ENCODE measurements around the gene BCL6.

BCL6 gene

DNA sequence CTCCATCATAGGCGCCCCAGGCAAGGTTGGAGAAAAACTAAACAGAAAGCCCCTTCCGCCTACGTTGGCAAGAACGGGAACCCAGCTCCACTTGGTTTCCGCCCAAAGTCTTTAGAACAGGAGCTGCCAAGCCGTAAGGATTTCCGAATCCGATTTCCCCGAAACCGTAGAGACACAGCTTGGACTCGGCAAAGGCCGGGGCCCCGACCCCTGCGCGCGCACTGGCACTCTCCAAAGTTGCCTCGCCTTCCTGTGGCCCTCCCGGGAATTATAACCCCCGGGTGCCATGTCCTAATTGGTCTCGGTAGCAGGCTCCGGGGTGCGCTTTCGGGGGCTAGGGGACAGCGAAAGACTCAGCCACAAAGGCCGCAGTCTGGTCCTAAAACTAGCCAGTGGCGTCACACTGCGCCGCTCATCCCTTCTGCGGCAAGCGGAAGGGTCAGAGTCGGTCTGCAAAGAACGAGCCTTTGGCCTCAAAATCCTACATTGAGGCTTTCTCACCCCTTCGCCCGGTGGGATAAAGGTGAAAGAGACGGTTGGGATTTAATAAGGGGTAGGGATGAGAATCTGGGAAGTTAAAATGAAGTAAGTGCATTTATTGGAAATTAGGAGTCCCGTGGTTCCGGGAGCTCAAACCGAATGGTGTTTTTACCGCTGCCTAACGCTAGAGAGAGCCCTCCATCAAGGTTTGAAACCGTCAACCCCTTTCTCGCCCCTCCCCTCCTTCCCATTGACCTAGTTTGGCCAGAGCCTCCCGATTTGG is 6.8 kb downstream of the BCL6 start:
- DNase-seq (ENCODE audit: low read depth) = peak; percentile 85

DNA sequence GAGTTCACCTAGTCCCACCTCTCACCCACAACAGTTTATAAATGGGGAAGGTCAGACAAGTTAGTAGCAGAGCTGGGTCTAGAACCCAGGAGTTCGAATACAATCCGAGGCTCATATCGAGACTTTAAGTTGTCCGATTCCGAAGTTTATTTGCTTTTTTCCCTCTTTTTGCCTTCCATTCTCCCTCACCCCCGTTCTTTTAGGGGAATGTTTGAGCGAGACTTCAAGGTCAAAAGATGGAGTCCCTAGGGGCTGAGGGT is 7.3 kb downstream of the BCL6 start:
- no peak for DNase-seq (ENCODE audit: low read depth)

DNA sequence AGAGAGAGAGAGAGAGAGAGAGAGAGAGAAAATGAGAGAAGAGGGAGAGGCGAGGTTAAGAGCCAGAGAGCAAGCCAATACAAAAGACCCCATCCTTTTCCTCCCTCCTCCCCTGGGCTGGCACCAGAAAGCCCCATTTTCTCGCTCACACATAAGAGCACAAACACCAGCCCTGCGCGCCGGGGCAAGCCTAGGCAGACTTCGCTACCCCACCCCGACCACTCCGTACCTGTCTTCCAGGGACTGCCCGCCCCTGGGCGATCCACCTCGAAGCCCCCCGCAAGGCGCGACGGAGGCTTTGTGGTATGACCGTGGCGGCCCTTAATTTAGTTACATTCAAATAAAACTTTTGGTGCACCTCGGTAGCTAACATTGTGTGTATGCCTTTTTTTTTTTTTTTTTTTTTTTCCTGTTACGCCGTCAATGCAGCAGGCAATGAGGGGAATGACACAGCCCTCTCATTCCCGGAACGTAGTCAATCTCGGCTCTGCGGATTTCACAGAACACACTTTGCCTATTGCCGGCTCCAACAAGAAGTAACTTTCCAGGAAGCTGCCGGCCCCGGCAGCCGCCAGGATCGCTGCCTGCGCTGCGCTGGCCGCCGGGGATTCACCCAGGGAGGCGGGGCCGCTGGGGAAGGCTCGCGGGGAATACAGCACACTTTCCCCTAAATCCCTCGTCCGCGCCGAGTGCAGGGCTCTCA is 7.7 kb downstream of the BCL6 start:
- no peak for DNase-seq (ENCODE audit: low read depth)

DNA sequence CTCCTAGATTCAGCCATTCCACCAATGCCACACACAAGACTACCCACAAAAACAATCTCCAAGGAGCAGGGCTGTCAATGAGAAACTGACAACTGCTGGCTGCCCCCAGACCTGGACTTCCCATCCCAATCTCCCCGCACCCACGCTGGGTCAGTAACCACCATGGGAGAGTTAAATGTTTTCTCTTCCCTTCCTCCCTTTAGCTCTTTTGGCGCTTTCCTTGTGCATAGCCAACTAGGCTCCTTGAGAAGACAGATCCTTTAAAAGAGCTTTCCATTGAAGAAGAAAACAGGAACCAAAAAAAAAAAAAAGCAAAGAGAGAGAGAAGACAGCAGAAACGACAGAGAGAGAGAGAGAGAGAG is 8.3 kb downstream of the BCL6 start:
- DNase-seq (ENCODE audit: low read depth) = no peak

DNA sequence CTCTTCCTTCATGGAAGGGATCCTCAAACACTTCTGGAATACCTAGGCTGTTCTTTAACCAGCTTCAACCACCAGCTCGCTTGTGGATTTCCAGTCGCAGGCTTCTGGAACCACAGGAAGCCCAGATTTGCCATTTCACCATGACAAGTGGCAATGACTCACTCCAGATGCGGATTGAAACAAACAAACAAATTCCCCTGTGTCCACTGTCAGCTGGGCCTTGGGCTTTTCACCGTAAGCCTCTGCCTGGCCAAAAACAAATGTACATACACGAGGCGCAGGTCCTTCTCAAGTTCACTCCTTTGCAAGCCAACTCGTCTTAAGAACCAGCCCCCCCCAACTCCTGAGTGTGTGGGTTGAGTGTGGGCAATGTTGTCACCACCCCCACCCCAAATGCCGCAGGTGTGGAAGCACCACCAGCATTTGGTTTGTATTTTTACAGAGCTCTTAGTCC is 8.8 kb downstream of the BCL6 start:
- DNase-seq (ENCODE audit: low read depth) = no peak

DNA sequence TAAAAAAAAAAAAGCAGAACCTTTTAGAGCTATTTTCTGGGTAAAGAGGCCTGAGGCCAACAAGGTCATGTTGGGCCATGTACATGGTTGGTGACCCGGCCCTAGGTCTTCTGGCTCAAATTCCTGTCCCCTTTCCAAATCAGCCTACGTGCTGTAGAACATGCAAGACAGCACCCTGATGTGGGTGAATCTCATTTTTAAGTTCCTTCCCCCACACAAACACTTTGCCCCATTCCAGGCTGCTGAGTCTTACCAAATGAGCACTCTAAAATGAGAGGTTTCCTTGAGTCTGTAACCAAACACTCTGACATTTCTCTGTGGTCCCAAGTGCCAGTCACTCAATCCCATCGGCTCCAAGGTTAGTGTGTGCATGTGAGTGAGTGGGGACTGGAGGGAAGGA is 9.4 kb downstream of the BCL6 start:
- DNase-seq (ENCODE audit: low read depth) = no peak

DNA sequence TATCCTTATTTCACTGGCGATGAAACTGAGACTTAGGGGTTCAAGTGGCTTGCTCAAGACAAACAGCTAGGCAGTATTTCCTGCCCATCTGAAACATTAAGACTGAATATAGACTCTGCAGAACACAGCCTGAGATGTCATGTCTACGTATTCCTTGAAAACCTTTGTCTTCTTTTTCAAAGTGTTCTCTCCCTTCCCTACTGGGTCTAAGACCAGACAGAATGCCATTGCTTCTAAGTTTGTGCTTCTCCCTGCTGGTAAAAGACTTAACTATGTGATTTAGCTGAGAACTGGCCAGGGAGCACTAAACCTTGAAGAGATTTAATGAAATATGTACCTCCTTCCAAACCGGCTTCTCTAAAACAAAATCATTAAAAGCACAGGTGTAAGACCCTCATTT is 9.9 kb downstream of the BCL6 start:
- no peak for DNase-seq (ENCODE audit: low read depth)

DNA sequence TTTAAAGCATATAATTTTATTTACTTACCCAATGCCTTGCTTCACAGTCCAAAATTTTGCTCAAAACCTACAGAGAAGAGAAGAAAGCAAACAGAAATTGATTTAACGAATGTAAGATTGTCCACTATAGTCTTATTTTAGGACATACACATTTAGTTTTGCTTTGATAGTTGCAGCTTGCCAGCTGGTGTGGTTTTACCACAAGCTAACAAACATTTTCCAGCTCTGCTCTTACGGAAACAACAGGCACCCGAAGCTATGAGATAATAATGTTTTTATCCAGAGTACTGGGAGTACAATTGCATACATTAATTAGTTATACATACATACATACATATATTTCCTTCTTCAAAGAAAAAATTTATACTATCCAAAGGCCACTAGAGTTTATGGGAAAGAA is 10.4 kb downstream of the BCL6 start:
- DNase-seq (ENCODE audit: low read depth) = no peak

DNA sequence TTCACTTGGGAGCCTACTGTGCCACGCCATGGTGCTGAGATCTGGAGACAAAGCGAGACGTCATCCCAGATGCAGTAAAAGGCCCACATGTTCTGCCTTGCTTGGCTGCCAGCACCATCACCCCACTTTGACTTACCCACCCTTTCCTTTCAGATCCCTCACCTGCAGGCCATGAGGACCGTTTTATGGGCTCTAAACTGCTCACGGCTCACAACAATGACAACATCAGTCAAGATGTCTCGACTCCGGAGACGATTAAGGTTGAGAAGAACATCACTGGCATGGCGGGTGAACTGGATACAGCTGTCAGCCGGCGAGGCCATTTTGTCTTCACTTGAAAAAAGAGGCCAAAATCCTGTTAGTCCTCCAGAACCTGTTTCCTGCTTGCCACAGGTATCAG is 11.9 kb downstream of the BCL6 start:
- DNase-seq (ENCODE audit: low read depth) = no peak

DNA sequence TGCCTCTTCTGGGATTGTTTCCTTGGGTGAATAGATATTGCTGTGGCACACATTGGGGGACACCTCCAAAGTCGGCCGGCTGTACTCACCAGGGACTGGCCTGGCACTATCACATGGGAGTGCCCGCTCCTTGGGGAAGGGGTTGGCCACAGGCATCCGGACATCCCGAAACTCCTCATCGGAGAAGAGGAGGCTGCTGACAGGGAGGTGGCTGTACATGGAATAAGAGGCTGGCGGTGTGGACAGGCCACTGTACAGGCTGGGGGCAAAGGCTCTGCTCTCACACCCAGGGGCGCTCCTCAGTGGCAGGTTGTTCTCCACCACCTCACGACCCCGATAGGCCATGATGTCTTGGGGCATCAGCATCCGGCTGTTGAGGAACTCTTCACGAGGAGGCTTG is 15.7 kb downstream of the BCL6 start:
- DNase-seq (ENCODE audit: low read depth) = no peak

DNA sequence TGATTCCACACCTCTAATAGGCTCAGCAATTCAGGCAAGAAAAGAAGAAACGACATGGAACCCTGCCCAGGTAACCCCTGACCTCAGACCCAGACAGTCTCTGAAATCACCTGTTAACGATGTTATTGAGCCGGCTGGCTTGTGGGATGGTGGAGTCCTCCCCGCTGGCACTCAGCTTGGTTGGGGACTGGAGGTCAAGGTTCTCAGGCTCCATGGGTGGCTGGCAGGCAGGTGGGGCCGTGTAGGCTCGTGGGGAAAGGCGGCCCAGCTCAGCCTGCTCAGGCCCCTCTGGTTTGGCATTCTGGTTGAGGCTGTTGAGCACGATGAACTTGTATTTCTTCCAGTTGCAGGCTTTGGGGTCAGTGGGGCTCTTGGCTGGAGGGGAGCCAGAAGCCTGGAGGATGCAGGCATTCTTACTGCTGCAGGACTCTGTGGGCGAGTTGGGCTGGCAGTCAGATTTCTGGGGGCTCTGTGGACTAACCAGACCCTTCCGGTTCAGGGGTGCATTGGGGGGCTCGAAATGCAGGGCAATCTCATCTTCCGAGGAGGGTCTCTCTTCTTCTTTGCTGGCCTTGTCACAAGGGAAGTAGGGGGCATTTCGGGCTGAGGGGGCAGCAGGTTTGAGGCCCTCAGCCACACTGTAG is 16.2 kb downstream of the BCL6 start:
- no peak for DNase-seq (ENCODE audit: low read depth)

DNA sequence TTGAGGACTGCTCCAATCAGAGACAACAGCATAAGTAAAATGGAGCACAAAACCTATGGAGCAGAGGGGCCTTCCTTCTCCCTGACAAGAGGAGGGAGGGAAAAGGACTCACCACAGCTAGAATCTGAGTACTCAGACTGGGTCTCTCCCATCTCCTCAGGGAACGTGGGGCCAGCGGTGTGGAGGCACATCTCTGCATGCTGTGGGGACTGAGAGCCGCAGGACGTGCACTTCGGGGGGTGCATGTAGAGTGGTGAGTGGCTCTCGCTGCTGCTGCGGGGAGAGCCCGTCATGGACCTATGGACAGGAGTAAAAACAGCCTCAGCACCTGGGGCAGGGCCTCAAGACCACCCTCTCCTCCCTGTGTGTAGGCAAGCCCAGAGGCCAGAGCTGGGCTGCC is 17.0 kb downstream of the BCL6 start:
- no peak for DNase-seq (ENCODE audit: low read depth)

DNA sequence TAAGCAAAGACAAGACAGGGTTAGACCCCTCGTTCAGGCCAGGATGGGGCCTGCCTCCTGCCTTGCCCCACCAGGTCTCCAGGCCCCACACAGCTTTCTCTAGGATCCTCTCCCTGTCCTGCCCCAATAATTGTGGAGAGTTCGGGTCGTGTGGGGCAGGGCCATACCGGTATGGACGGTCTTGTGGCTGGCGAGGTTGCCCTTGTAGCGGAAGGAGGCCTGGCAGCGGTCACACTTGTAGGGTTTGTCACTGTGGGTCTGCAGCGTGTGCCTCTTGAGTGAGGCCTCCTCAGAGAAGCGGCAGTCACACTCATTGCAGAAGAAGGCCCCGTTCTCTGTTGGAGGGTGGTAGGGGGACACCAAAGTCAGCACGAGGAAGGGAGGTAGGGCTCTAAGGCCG is 18.7 kb downstream of the BCL6 start:
- DNase-seq (ENCODE audit: low read depth) = no peak

DNA sequence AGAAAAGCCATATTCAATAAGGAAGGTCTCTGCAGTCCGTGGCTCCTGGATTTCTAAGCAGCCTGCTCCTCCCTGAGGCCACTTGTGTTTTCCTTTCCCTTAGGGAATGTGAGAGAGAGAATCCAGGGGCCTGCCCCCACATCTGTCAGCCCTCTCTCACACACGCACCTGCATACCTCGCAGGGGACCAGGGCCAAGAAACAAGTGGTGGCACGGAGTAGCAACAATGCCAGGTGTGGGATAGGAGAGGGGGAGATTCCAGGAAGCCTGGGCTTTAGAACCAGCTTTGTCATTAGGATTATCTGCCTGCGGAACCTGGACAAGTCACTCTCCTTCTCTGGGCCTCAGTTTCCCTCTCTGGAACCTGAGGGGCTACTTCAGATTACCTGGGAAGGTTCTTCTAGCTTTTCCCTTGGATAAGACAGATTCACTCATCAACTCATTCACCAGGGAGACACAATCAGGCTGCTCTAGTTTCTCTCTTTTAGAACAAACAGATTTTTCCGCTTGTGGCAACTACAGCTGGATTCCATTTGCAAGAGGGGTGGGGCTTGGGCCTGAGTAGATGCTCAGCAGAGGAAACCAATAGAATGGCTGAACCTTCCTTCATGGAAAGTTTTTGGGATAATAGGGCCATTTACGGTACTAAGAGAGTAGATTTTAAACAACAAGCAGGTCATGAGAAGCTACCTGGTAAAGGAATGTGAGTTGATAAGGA is 19.5 kb downstream of the BCL6 start:
- DNase-seq (ENCODE audit: low read depth) = no peak

DNA sequence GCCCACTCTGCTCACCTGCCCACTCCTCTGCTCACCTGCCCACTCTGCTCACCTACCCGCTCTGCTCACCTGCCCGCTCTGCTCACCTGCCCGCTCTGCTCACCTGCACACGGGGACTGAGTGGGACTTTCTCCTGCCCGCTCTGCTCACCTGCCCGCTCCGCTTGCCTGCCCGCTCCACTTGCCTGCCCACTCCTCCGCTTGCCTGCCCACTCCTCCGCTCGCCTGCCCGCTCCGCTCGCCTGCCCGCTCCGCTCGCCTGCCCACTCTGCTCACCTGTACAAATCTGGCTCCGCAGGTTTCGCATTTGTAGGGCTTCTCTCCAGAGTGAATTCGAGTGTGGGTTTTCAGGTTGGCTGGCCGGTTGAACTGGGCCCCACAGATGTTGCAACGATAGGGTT is 20.0 kb downstream of the BCL6 start:
- DNase-seq (ENCODE audit: low read depth) = no peak

DNA sequence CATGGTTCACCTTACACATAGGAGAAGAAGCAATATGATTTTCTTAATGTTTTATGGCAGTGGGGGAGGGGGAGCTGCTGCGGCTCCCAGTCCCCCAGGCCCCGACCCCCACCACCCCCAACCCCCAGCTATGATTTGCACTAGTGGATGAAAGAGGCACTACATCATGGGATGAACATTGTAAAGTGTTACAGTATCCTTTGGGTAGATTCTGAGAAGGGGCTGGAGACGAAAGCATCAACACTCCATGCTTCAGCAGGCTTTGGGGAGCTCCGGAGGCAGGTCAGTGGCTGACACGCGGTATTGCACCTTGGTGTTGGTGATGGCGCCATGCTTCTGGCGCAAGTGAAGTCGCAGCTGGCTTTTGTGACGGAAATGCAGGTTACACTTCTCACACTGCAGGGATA is 23.1 kb downstream of the BCL6 start:
- no peak for DNase-seq (ENCODE audit: low read depth)

DNA sequence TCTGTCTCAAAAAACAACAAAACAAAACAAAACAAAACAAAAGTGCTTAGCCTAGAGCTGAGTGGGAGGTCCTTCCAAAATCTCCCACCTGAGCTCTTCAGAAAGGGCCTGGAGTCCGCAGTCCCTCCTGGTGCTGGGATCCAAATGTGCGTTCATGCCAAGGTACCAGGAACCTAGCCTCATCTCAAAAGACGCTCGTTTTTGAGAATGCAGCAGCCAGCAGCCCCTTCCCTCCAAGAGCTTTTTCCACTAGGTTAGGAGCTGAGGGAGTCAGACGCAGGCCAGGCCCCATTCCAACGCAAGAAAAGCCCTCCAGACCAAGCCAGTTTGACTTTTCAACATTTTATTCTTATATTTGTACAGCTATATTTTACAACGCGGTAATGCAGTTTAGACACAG is 24.2 kb downstream of the BCL6 start:
- DNase-seq (ENCODE audit: low read depth) = no peak

DNA sequence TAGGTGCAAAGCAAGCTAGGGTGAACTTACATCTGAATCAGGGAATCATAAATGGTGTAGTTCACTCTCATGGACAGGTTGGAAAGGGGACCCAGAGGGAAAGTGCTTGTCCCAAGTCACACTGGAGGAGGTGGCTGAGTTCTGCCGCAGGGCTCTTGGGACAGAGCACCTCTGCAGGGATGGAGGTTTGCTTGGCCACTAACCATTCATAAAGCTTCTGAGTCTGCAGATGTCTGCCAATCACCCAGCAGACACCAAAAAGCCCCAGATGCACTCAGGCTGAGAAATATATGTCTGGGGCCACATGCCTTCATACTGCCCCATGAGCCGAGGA is 25.0 kb downstream of the BCL6 start:
- no peak for DNase-seq (ENCODE audit: low read depth)

DNA sequence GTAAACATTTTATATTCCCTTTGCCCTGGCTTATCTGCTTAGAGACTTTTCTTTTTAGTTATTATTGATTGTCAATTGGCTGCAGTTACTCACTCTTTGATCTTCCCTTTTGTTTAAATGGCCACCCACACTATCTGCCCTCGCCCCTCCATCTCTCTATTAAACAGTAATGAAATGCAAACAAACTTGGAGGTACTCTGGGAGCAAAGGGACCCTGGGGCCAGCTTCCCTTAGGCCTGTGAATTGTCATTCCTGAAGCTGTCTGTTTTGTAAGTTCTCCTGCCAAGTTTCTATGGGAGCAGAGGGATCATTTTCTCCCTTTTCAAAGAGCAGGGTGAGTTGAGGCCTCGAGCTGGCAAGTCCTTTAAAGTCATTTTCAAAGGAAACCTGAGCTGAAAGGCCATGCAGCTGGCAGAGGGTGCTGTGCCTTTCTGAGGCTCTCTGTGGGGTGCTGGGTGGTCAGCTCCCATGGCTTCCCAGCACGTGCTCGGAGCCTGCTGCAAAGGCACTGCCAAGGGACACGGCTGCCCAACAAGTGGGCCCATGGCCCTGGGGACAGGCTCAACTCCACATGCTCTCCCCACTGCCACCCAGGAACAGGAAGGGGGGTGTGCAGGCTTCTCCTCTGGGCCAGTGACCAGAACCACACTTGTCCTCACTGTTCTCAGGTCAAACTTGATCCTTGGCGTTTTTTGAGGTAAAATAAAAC is 25.5 kb downstream of the BCL6 start:
- no peak for DNase-seq (ENCODE audit: low read depth)

DNA sequence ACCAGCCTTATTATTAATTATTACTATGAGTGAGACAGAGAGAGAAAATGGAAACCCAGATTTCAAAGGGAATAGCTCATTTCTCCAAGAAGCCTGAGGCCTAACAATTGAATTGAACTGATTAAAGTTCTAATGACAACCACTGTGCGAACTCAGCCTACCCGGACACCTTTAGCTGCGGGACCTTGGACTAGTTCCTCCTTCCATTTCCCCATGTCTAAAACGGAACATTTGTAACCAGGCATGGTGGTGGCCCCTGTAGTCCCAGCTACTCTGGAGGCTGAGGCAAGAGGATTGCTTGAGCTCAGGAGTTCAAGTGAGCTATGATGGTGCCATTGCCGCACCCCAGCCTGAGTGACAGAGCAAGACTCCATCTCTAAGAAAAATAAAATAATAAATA is 26.5 kb downstream of the BCL6 start:
- DNase-seq (ENCODE audit: low read depth) = no peak

DNA sequence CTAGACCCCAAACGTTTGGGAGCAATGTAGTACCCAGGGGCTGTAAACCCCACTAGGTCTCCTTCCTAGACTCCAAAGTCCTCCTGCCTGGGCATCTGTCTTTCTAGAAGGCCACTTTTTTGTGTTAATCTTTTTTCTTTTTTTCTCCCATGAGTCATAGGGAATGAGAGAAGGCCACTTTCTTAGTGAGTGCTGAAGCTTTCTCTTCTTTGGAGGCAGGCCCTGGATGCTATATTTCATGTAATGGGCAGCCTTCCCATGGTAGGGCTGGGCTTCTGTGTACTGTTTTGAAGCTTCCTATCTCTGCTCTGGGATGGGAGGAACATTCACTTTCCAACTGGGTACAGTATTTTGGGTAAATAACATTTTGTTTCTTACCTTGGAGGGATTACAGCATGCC is 27.7 kb downstream of the BCL6 start:
- DNase-seq (ENCODE audit: low read depth) = no peak

DNA sequence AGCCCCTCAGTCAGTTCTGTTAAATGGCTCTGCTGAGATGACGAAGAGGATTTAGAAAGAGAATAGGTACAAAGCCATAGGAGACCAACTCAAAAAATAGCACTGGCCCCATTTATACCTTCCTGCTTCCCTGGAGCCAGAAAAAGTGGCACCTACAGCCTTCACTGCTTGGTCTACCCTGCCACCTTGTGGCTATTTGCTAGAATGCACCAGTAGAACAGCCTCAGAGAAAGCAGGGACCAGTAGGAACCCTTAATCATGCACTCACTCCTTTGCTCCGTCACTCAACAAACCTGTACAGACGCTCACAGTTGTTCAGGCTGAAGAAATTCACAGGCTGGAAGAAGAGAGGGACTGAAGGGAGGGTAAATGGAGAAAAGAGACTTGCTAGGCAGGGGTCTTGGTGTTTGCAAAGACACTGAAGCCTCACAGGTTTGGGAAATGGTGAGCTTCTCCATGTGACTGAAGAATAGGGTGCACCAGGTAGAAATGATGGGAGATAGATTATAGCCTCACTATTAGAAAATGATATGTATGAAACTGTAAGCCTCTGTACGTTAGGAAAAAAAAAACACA is 30.8 kb downstream of the BCL6 start:
- DNase-seq (ENCODE audit: low read depth) = no peak
